Jurkat, Clone E6-1 (cell line): ENCODE results near the gene TCIRG1.

Experiments used
- DNase-seq: peaks from one replicate; pipeline ENCODE4 v3.0.0-alpha.2; 2011; ENCODE audit warnings: low read depth, low spot score
- H3K4me3 ChIP-seq: 2 replicates; pipeline ENCODE4 v1.5.1; 2011; ENCODE audit warnings: mild to moderate bottlenecking, low read length, control low read depth, moderate library complexity

Gene TCIRG1

DNA sequence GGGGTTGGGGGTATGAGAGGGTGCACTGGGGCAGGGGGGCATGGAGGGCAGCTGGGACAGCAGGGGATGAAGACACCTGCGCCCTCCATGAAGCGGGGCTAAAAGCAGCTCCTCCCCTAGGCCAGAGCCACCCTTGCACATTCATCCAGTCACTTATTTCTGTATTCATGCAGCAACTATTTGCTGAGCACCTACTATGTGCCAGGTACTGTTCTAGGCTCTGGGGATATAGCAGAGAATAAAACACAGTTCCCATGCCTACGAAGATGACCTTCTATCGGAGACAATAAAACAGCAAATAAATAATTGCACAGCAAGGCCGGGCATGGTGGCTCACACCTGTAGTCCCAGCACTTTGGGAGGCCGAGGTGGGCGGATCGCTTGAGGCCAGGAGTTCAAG, 23.4 kb upstream of the TCIRG1 start:
- no peak for DNase-seq
- no peak overlapping the region for H3K4me3 ChIP-seq

DNA sequence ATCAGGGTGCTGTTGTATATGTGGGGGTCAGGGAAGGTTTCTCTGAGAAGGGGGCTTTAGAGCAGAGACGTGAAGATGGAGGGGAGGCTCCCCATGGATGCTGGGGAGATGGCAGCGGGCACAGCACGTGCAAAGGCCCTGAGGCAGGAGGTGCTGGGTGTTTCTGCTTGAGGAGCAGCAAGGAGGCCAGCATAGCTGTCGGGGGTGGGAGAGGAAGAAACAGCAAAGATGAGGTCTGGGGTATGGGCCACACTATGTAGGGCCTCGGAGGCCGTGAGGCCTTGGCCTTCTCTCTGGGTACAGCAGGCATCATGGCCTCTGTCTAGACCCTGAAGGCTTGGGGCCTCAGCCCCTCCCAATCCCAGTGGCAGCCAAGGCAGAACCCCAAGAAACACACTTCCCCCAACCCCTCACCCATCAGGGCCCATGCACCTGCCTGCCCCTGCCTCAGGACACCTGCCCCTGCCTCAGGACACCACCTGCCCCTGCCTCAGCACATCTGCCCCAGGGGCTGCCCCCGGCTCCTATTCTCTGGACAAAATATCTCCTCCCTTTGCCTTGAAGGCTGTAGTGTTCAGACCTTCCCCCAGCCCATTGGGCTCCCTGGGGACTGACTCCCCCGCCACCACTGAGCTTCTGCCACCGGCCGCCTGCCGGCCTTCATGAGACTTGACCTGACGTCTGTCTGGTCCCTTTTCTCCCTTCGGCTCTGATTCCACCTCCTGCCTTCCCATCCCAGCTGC, 22.5 kb upstream of the TCIRG1 start:
- DNase-seq = no peak
- H3K4me3 ChIP-seq = no peak overlapping the region

DNA sequence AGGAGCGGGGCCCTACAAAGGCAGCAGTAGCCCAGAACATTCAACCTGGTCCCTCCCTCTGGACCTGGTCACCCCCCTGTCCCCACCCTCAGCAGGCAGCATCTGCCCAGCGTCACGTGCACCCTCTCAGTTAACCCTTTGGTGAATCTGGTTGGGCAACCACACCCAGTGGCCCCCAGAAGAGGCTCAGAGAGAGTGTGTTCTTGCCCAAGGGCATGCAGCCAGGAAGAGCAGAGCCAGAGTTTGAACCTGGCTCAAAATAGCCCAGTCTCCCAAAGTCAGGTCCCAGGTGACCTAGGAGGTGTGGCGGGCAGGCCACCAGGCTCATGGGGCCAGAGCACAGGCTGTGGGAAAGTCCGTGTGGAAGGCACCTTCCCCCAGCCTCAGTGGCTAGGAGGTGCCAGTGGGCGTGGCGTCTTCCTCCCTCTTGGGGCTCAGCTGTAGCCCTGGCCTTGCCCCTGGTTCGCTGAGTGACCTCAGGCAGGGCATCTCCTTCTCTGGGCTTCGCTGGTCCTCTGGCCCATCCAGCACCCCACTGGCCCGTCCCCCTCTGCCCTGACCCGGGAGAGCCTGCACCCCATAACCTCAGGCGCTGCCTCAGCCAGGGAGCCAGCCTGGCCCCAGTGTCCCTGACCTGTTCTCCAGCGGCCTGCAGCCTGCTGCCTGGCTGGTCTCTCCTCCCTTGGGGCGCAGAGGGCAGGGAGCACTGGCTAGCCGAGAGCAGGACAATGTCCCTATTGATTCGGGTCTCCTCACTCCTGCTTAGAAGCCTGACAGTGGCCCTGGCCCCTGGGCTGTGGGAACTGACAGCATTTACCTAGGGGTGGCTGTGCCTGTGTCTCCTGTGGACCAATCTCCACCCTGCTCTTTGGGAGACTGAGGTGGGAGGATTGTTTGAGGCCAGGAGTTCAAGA, 21.7 kb upstream of the TCIRG1 start:
- no peak overlapping the region for H3K4me3 ChIP-seq
- no peak for DNase-seq

DNA sequence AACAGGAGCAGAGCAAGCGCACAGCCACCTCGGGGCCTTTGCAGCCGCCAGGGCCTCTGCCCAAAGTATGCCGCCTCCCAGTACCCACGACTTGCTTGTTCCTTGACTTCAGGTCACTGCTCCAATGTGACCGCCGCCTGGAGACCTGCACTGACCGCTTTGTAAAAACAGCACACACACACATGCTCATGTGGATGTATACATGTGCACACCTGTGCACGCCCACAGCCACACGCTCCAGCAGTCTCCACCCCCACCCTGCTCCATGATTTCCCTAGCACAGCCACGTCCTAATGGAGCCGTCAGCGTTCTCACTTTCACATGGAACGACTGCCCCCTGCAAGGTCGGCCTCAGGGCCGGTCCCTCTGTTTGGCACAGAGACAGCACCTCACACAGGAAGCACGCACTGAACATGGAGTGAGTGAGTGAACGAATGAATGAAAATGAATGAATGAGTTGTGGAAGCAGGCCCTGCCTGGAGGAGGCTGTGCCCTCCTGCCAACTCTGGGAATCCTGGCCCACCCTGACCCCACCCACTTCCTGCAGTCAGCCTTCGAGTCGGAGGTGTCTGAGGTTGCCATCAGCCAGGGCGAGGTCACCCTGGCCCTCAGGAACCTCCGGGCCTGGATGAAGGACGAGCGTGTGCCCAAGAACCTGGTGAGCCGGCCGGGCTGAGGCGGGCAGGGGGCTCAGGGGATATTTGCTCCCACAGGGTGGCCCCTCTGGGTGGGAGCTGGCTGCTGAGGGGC, 20.7 kb upstream of the TCIRG1 start:
- DNase-seq = no peak

DNA sequence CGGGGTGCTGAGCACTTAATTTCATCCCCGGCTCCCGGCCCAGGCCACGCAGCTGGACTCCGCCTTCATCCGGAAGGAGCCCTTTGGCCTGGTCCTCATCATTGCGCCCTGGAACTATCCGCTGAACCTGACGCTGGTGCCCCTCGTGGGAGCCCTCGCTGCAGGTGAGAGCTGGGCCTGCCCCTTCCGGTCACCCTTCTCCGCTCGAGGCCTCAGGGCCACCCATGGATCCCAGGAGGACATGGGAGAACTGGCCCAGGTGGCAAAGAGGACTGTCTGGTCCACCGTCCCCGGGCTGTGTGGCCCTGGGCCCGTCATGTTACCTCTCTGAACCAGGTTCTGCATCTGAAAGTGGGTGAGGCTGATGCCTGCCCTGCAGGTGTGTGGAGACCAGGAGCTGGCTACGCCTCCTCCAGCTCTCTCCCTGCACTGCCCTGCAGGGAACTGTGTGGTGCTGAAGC, 20.1 kb upstream of the TCIRG1 start:
- no peak overlapping the region for H3K4me3 ChIP-seq

More for the DNA sequence above, 20.7 kb upstream of the TCIRG1 start:
- H3K4me3 ChIP-seq = no peak overlapping the region

DNA sequence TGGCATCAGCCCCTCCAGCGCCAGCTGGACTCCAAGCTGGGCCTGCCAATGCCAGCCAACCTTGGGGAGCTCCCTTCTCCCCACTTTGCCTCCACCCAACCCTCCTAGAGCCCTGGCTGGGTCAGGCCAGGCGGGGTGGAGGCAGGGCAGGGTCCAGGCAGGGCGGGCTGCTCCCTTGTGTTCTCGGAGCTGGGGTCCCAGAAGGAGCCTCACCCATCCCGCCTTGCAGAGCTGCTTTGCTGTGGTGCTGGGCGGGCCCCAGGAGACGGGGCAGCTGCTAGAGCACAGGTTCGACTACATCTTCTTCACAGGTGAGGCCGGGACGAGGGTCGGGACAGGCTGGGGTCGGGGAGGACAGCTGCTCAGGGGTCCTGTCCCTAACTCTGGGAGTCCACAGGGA, 19.3 kb upstream of the TCIRG1 start:
- no peak overlapping the region for H3K4me3 ChIP-seq
- DNase-seq = no peak

More for the DNA sequence above, 20.1 kb upstream of the TCIRG1 start:
- DNase-seq = no peak

DNA sequence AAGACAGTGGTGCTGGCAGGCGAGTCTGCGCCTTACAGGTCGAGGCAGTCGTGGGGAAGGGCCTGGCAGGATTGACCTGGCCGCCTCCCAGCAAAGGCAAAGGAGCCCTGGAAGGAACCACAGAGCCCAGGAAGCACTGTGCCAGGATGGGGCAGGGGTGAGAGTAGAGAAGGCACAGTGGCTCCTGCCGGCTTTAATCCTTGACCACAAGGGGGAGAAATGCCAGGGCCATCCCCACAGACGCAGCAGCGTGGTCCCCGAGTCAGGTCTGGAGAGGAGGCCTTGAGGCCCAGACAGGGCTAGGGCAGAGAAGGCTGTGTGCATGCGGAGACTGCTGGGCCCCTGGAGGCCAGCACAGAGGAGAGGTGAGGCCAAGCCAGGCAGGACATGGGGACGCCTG, 18.2 kb upstream of the TCIRG1 start:
- DNase-seq = no peak
- H3K4me3 ChIP-seq = no peak overlapping the region

DNA sequence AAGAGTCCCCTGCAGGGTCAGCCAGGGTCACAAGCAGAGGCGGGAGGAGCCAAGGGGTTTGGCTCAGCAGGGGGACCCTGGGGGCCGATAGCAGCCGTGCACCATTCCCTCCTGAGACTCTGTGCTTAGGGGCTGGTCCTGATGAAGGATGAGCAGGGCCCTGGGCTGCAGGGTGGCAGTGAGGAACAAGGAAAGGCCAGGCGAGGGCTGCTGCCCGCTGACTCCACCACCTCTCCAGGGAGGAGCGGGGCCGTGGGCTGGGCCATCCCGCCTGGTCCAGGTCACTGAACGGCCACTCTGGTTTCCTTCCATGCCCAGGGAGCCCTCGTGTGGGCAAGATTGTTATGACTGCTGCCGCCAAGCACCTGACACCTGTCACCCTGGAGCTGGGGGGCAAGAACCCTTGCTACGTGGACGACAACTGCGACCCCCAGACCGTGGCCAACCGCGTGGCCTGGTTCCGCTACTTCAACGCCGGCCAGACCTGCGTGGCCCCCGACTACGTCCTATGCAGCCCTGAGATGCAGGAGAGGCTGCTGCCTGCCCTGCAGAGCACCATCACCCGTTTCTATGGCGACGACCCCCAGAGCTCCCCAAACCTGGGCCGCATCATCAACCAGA, 17.5 kb upstream of the TCIRG1 start:
- DNase-seq = no peak
- H3K4me3 ChIP-seq = no peak overlapping the region

DNA sequence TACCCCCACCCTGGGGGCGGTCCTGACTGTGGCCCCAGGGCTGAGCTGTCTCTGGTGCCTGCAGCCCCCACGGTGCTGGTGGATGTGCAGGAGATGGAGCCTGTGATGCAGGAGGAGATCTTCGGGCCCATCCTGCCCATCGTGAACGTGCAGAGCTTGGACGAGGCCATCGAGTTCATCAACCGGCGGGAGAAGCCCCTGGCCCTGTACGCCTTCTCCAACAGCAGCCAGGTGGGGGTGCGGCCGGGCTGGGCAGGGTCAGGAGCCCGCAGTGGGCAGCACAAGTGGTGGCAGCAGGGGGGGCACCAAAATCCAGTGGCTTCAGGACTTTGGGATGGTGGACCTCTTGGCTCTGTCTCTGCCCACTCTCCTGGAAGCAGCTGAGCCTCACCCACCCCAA, 16.3 kb upstream of the TCIRG1 start:
- H3K4me3 ChIP-seq = no peak overlapping the region
- DNase-seq = no peak

DNA sequence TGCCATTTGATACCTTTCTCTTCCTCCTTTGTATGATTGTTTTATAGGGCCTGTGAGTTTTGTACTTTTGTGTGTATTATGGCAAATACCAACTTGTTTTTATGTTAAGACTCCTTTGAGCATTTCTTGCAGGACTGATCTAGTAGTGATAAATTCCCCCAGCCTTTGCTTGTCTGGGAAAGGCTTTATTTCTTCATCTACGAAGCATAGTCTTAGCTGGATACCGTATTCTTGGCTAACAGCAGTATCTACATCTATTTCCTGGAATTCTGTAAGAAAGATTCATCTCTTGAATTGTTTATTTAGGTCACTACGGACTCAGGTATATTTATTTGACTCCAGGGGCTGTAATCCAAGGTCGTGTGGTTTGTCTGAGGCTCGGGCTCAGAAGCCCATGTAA, 14.3 kb upstream of the TCIRG1 start:
- DNase-seq = no peak
- H3K4me3 ChIP-seq = no peak overlapping the region

DNA sequence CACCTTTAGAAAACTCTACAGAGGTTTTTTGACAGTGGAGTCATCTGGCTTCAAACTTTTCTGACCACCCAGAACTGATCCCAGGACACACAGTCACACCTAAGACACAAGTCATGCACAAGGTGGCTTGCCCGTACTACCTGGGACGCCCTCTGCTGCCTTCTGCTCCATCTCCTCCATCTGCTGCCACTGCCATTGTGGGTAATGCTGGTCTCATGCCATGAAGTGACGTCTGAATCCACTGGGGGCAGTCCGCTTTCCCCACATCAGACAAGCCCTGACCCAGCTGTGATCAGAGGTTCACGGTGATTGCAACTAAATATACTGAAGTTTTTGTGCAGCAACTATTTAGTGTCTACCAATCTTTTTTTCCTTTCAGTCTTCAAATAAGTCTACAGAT, 13.8 kb upstream of the TCIRG1 start:
- DNase-seq = peak; percentile 60
- no peak overlapping the region for H3K4me3 ChIP-seq

DNA sequence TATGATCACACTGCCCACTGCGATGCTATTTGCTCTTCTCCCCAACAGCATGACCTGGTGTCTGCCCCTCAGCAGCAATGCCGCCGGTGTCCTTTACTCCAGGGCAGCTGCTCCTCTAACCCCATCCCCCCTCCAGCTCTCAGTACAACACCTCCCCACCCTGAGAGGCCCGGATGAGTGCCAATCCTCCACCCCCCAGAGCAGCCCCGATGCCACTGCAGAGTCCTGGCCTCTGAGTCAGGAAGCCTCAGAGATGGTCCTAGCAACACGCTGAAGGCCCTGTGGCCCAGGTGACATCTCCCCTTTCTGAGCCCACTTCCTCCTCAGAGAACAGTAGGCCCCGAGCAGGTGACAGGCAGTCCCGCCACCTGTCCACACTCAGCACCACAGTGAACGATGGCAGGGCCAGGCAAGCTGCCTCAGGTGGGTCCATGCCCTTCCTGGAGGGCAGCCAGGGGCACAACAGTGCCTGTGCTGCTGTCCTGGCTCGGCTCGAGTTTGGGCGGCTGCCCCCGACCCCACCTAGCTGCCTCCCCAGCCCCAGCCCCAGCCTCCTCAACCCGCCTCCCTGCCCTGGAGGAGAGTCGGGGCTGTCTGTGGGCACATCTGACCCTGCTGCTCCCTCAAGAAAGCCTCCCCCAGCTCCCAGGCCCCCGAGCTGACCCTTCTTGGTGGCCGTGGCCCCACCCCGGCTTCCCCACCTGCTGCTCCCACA, 12.3 kb upstream of the TCIRG1 start:
- DNase-seq = no peak
- no peak overlapping the region for H3K4me3 ChIP-seq

DNA sequence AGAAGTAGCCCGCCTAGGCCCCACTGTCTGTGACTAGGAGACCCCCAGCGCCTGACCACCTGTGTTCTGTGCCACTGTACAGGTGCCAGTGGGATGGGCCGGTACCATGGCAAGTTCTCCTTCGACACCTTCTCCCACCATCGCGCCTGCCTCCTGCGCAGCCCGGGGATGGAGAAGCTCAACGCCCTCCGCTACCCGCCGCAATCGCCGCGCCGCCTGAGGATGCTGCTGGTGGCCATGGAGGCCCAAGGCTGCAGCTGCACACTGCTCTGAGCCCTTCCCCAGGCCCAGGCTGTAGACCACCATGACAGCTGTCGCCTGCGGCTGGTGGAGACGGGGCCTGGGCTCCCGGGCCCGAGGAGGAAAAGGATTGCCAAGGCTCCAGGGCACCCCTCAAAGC, 11.2 kb upstream of the TCIRG1 start:
- no peak overlapping the region for H3K4me3 ChIP-seq
- DNase-seq = no peak

DNA sequence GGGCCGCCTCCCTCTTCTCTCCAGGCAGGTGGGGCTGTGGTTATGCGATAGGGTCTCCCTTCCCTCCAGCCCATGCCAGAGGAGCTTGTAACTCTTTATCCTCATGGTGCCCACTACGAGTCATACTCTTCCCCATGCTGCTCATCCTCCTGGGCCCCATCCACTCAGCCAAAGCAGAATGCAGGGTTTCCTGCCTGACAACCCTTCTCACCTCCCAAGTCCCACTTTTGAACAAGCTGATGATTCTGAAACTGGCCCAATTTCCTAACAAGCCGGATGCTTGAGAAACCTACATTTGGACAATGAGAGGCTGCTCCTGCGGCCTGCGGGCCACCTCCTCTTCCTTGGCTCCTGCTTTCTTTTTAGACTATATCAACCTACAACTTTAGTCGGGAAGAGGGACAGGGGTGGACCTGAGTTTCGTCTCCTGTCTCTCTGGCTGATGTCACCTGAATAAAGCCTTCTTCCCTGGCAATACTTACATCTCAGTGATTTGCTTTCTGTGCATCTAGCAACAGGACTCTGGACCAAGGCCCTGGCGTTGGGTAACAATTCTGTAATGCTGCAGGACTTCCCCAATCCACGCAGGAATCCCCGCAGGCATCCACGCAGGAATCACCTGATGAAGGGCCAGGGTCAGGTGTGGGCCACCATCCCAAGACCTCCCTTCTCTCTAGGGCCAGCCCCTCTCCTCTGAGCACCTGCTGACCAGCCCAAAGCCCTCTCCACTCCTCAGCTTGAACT, 9.9 kb upstream of the TCIRG1 start:
- H3K4me3 ChIP-seq = peak overlapping the region; percentile 96
- no peak for DNase-seq

DNA sequence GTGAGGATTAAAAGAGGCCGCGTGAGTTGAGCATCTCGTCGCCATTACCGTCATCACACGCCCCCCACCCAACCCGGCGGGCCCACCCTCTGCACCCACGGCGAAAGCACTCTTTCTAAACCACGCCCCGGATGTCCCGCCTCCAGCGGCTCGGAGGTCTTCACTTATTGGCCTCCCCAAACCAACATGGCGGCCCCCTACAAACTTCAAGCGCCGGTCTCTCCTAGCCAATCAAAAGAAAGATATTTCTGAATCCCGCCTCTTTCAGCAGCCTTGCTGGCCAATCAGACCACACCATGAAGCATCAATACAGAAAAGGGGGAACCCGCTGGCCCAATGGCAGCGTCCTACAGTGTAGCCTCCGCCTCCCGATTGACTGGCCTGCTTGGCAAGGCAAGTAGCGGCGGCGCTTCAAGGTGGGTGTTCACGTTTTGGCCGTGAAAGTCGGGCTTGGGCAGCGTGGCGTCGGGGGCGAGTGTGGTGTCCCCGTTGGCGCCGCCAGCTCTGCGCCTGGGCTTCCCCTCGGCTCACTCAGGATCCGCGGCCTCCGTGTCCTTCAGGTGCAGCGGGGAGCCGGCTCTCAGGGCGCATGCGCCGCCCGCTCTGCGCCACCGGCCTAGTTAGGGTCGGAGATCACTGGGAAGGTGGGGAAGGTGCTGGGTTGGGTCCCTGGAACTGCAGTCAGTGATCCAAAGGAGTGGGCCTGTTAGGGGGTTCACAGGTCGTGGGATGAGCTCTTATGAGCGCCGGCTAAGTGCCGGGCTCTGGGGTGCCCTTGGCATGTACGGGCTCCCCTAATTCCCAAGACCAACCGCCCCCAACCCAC, 8.3 kb upstream of the TCIRG1 start, which contains the start of gene NDUFS8:
TSS of gene NDUFS8 (plus strand) at position 364 of the 826 bp plus-strand sequence. CDS start 1,471 bp downstream, outside the sequence.
- peak; percentile 99 for DNase-seq
- peak within 1 kb of the TSS; percentile 96 for H3K4me3 ChIP-seq

DNA sequence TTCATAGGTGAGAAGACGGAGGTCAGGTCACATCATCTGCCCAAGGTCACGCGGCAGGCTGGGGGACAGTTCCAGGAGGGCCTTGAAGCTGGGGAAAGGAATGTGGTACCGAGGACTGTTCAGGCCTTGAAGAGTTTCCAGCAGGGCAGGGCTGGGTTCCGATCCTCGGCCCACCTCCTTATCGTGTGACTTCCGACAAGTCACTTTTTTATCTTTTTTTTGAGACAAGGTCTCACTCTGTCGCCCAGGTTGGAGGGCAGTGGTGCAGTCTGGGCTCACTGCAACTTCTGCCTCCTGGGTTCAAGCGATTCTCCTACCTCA, 7.7 kb upstream of the TCIRG1 start:
- no peak for DNase-seq
- H3K4me3 ChIP-seq = peak overlapping the region; percentile 96

DNA sequence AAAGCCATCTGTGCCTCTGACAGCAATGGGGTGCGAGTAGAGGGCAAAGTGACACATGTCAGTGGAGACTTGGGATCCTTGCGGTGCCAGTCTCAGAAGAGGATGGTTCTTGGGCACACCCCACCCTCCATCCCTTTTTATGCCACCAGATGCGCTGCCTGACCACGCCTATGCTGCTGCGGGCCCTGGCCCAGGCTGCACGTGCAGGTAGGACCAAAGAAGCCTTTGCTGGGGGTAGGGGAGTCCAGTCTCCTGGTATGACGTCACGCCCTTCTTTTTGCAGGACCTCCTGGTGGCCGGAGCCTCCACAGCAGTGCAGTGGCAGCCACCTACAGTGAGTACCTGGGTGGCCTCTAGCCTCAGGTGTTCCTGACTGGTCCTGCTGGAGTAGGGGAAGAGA, 6.8 kb upstream of the TCIRG1 start:
- DNase-seq = no peak
- H3K4me3 ChIP-seq = peak overlapping the region; percentile 96
